Adrenal gland (tissue), 5 donors: ENCODE data around the gene LMTK2.

Experiments
- CTCF ChIP-seq, 6 experiments: fragments of 450-650 bp in 4 of 6; fragments of 200-600 bp in 2 of 6; sonication (generic) in 1 of 6; IDR thresholded peaks; 1 replicate in 5 of 6; 2 replicates in 1 of 6; pipeline versions ENCODE4 v1.5.1 to v1.8.0; 2016 to 2021; ENCODE audit warnings: antibody characterized with exemption in 6 of 6, mild to moderate bottlenecking in 2 of 6, moderate library complexity in 1 of 6
- POLR2A ChIP-seq, 2 donors: fragments of 450-650 bp; IDR thresholded peaks; one replicate each; pipeline ENCODE4 v1.6.1; 2017; ENCODE audit warnings: antibody characterized with exemption in 2 of 2, mild to moderate bottlenecking in 2 of 2, moderate library complexity in 1 of 2
- donor health status: DM: no; HTN: no; CAD: no.

GRCh38 chr7:98189559-98189958 lies 82.9 kb downstream of the LMTK2 start:
- TF ChIP-seq CTCF (IDR thresholded peaks at IDR 0.05), result no peak
- no peak for TF ChIP-seq POLR2A (IDR thresholded peaks at IDR 0.05)
